NT2/D1 (cell line): Measurements from ENCODE around the gene MAP4K1.
"Not testable (repeated sequence)": the region's sequence is repeated elsewhere in the genome, so short reads cannot be mapped to it uniquely, and the experiment has no call there.

Experiments used
- DNase-seq: peaks from one replicate; pipeline ENCODE4 v3.0.0-alpha.2; 2011; ENCODE audit warnings: low read depth, low spot score
- H3K27me3 ChIP-seq: 2 replicates; pipeline ENCODE4 v1.6.0; 2011; ENCODE audit warnings: mild to moderate bottlenecking; ENCODE audit not compliant: insufficient read length, insufficient read depth
- H3K36me3 ChIP-seq: 2 replicates; pipeline ENCODE4 v1.6.1; 2011; ENCODE audit warnings: mild to moderate bottlenecking, low read length, mixed read lengths; ENCODE audit not compliant: insufficient read depth, insufficient read length
- H3K4me1 ChIP-seq: 2 replicates; pipeline ENCODE4 v1.5.1; 2011; ENCODE audit not compliant: insufficient read depth, insufficient read length
- H3K4me3 ChIP-seq: 2 replicates; pipeline ENCODE4 v1.5.1; 2011; ENCODE audit warnings: low read depth; ENCODE audit not compliant: insufficient read length
- H3K9ac ChIP-seq: 2 replicates; pipeline ENCODE4 v1.6.0; 2011; ENCODE audit warnings: low read depth; ENCODE audit not compliant: insufficient read length
- H3K9me3 ChIP-seq: 2 replicates; pipeline ENCODE4 v1.5.1; 2011; ENCODE audit warnings: mild to moderate bottlenecking, low read length; ENCODE audit not compliant: insufficient read depth
- SUZ12 ChIP-seq: IDR thresholded peaks from 2 replicates; pipeline ENCODE4 v1.6.1; 2011; ENCODE audit not compliant: insufficient read length, insufficient read depth; ENCODE audit errors: extremely low read depth
- YY1 ChIP-seq: IDR thresholded peaks from 2 replicates; pipeline ENCODE4 v1.6.1; 2011; ENCODE audit not compliant: insufficient read length, insufficient read depth
- ZNF274 ChIP-seq: IDR thresholded peaks from 2 replicates; pipeline ENCODE4 v1.6.1; 2011; ENCODE audit warnings: mild to moderate bottlenecking, low read depth, low read length

The MAP4K1 gene

GRCh38 chr19:38592940-38593339 is 24.8 kb downstream of the MAP4K1 start:
- Histone ChIP-seq H3K4me3 (no peak overlapping the region), H3K9ac (no peak overlapping the region), H3K4me1 (peaks cover 5% of the 10 kb centered on the region), H3K27me3 (no peaks in the 10 kb centered on the region), H3K9me3 (no peaks in the 10 kb centered on the region), H3K36me3 (no peaks in the 10 kb centered on the region)
- DNase-seq: no peak
- TF ChIP-seq ZNF274: no peak
- no peak for TF ChIP-seq SUZ12
- TF ChIP-seq YY1: no peak

DNA sequence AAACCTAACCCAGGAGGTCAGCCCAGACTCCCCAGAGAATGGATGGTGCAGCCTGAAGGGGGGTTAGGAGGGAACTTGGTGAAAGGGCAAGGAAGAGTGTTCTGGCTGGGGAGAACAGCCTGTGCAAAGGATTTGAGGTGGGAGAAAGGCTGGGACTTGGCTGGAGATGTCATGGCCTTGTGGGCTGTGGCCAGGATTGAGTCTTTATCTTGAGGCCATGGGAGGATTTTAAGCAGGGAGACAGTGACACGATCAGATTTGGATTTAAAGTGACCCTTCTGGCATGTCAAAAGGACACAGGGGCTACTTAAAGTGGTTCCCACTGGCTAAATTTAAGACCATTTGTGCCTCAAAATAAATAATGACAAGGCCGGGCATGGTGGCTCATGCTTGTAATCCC is 29.7 kb downstream of the MAP4K1 start:
- H3K9ac ChIP-seq: no peak overlapping the region
- H3K27me3 ChIP-seq: no peaks in the 10 kb centered on the region
- no peak for TF ChIP-seq YY1
- no peak for TF ChIP-seq SUZ12
- TF ChIP-seq ZNF274: no peak
- H3K4me3 ChIP-seq: no peak overlapping the region
- no peaks in the 10 kb centered on the region for H3K4me1 ChIP-seq
- H3K9me3 ChIP-seq: no peaks in the 10 kb centered on the region
- no peak for DNase-seq
- no peaks in the 10 kb centered on the region for H3K36me3 ChIP-seq

DNA sequence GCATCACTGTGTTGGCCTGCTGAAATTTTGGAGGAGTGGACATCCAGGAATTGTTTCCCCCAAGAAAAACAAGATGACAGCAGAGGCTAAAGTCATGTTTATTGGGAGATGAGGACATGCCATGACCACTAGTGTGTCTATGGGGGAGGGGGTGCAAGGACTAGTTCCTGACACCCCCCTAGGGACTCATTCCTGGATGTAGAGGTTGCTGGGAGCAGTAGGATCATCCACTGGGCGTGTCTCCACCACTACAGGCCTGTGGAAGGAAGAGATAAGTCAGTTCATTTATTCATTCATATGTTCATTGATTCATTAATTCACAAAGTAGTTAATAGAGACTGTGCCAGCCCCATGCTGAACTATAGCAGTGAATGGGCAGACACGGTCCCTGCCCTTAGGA is 30.2 kb downstream of the MAP4K1 start:
- no peak for TF ChIP-seq SUZ12
- no peak for TF ChIP-seq ZNF274
- TF ChIP-seq YY1: no peak
- Histone ChIP-seq H3K4me1 (no peaks in the 10 kb centered on the region), H3K9me3 (no peaks in the 10 kb centered on the region), H3K9ac (no peak overlapping the region), H3K4me3 (no peak overlapping the region), H3K27me3 (no peaks in the 10 kb centered on the region), H3K36me3 (no peaks in the 10 kb centered on the region)
- DNase-seq: no peak

GRCh38 chr19:38583985-38584305 is 33.8 kb downstream of the MAP4K1 start:
- Histone ChIP-seq H3K27me3 (no peaks in the 10 kb centered on the region), H3K9me3 (no peaks in the 10 kb centered on the region), H3K4me3 (no peak overlapping the region), H3K4me1 (no peaks in the 10 kb centered on the region), H3K9ac (no peak overlapping the region), H3K36me3 (no peaks in the 10 kb centered on the region)
- DNase-seq: no peak
- TF ChIP-seq ZNF274 (no peak), YY1 (no peak), SUZ12 (no peak)

DNA sequence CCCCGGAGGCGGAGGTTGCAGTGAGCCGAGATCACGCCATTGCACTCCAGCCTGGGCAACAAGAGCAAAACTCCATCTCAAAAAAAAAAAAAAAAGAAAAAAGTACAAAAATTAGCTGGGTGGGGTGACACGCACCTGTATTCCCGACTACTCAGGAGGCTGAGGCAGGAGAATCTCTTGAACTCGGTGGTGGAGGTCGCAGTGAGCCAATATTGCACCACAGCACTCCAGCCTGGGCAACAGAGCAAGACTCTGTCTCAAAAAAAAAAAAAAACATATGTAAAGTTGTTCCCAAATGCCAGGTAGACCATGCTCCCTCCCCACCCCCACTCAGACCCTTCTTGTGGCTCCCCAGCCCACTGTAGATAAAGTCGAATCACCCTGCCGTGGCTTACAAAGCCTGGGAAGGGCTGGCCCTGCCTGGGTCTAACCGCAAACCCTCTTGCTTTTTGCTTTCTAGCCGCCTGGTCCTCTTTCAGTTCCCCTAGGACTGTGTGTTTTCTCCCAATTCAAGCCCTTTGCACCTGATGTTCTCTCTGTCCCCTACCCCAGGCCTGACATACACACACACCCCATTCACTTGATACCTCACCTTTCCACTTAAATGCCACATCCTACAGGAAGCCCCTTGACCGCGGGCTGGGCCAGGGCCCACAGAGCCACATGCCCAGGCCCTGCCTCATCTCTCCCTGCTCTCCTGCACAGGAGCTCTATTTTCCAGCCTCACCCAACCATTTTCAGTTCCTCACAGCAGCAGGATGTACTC is 34.4 kb downstream of the MAP4K1 start:
- no peaks in the 10 kb centered on the region for H3K4me1 ChIP-seq
- no peaks in the 10 kb centered on the region for H3K36me3 ChIP-seq
- H3K27me3 ChIP-seq: no peaks in the 10 kb centered on the region
- H3K9me3 ChIP-seq: no peaks in the 10 kb centered on the region
- TF ChIP-seq SUZ12: no peak
- TF ChIP-seq YY1: no peak
- no peak for TF ChIP-seq ZNF274
- DNase-seq: no peak
- H3K4me3 ChIP-seq: no peak overlapping the region
- H3K9ac ChIP-seq: no peak overlapping the region

- Histone ChIP-seq H3K4me1 (no peaks in the 10 kb centered on the region), H3K9me3 (no peaks in the 10 kb centered on the region), H3K27me3 (no peaks in the 10 kb centered on the region), H3K9ac (no peak overlapping the region), H3K4me3 (no peak overlapping the region), H3K36me3 (no peaks in the 10 kb centered on the region)
- no peak for TF ChIP-seq YY1
- no peak for TF ChIP-seq ZNF274
- TF ChIP-seq SUZ12: no peak
- no peak for DNase-seq
These were observed 37.7 kb downstream of the MAP4K1 start for GRCh38 chr19:38580080-38580479.

- not testable (repeated sequence) for H3K4me3 ChIP-seq, DNase-seq, H3K36me3 ChIP-seq, H3K9me3 ChIP-seq, H3K9ac ChIP-seq, H3K4me1 ChIP-seq, H3K27me3 ChIP-seq
These were observed 38.4 kb downstream of the MAP4K1 start for GRCh38 chr19:38579304-38579703.

- Histone ChIP-seq H3K36me3 (no peaks in the 10 kb centered on the region), H3K27me3 (no peaks in the 10 kb centered on the region), H3K4me1 (no peaks in the 10 kb centered on the region), H3K9me3 (no peaks in the 10 kb centered on the region), H3K9ac (no peak overlapping the region), H3K4me3 (no peak overlapping the region)
- no peak for DNase-seq
- no peak for TF ChIP-seq ZNF274
- no peak for TF ChIP-seq YY1
- no peak for TF ChIP-seq SUZ12
These were observed 39.9 kb downstream of the MAP4K1 start for GRCh38 chr19:38577826-38578225.
